Measurements from ENCODE around the gene MMP2. TPM values are rescaled to one million over a fixed set of nuclear protein-coding genes. Genes with fewer than 3 reads are reported as not detected.
A peak's percentile ranks its signal among the peaks of the same experiment; 100 is the strongest.

Gene MMP2
- total RNA-seq, 1 experiment from 2014 or later = 1.7 TPM

GRCh38 chr16:55487048-55487803 is 8.2 kb downstream of the MMP2 start:
- no peak for DNase-seq (ENCODE audit: low read depth, low spot score)
- in situ Hi-C loops (cut with HindIII; ENCODE audit: low pct_unique_long_range_greater_than_20kb, low sequenced_read_pairs) = no loop called here

- DNase-seq (ENCODE audit: low read depth, low spot score) = no peak
- in situ Hi-C loops (cut with HindIII; ENCODE audit: low pct_unique_long_range_greater_than_20kb, low sequenced_read_pairs) = no loop called here
These were observed 9.3 kb downstream of the MMP2 start for GRCh38 chr16:55488306-55488705.

GRCh38 chr16:55489119-55489955 is 10.3 kb downstream of the MMP2 start:
- no peak for DNase-seq (ENCODE audit: low read depth, low spot score)

GRCh38 chr16:55489956-55490265 is 10.9 kb downstream of the MMP2 start:
- in situ Hi-C loops (cut with HindIII; ENCODE audit: low pct_unique_long_range_greater_than_20kb, low sequenced_read_pairs) = no loop called here
- no peak for DNase-seq (ENCODE audit: low read depth, low spot score)

More at GRCh38 chr16:55489119-55489955, 10.3 kb downstream of the MMP2 start:
- in situ Hi-C loops (cut with HindIII; ENCODE audit: low pct_unique_long_range_greater_than_20kb, low sequenced_read_pairs) = no loop called here

- in situ Hi-C loops (cut with HindIII; ENCODE audit: low pct_unique_long_range_greater_than_20kb, low sequenced_read_pairs) = no loop called here
- DNase-seq (ENCODE audit: low read depth, low spot score) = no peak
These were observed 11.3 kb downstream of the MMP2 start for GRCh38 chr16:55490301-55490700.

- in situ Hi-C loops (cut with HindIII; ENCODE audit: low pct_unique_long_range_greater_than_20kb, low sequenced_read_pairs) = no loop called here
- DNase-seq (ENCODE audit: low read depth, low spot score) = no peak
These were observed 12.7 kb downstream of the MMP2 start for GRCh38 chr16:55491691-55492090.

GRCh38 chr16:55492756-55493380 is 13.9 kb downstream of the MMP2 start:
- DNase-seq (ENCODE audit: low read depth, low spot score) = no peak
- in situ Hi-C loops (cut with HindIII; ENCODE audit: low pct_unique_long_range_greater_than_20kb, low sequenced_read_pairs) = no loop called here

GRCh38 chr16:55494994-55495421 is 16.0 kb downstream of the MMP2 start:
- in situ Hi-C loops (cut with HindIII; ENCODE audit: low pct_unique_long_range_greater_than_20kb, low sequenced_read_pairs) = no loop called here
- peak; percentile 86 for DNase-seq (ENCODE audit: low read depth, low spot score)

- peak; percentile 31 for DNase-seq (ENCODE audit: low read depth, low spot score)
- in situ Hi-C loops (cut with HindIII; ENCODE audit: low pct_unique_long_range_greater_than_20kb, low sequenced_read_pairs) = no loop called here
These were observed 16.8 kb downstream of the MMP2 start for GRCh38 chr16:55495616-55496289.

- no peak for DNase-seq (ENCODE audit: low read depth, low spot score)
- in situ Hi-C loops (cut with HindIII; ENCODE audit: low pct_unique_long_range_greater_than_20kb, low sequenced_read_pairs) = no loop called here
These were observed 17.6 kb downstream of the MMP2 start for GRCh38 chr16:55496509-55497145.

- in situ Hi-C loops (cut with HindIII; ENCODE audit: low pct_unique_long_range_greater_than_20kb, low sequenced_read_pairs) = no loop called here
- no peak for DNase-seq (ENCODE audit: low read depth, low spot score)
These were observed 18.6 kb downstream of the MMP2 start for GRCh38 chr16:55497558-55497957.

- no peak for DNase-seq (ENCODE audit: low read depth, low spot score)
- in situ Hi-C loops (cut with HindIII; ENCODE audit: low pct_unique_long_range_greater_than_20kb, low sequenced_read_pairs) = no loop called here
These were observed 19.1 kb downstream of the MMP2 start for GRCh38 chr16:55498101-55498500.

GRCh38 chr16:55499281-55499680 is 20.3 kb downstream of the MMP2 start:
- DNase-seq (ENCODE audit: low read depth, low spot score) = no peak
- in situ Hi-C loops (cut with HindIII; ENCODE audit: low pct_unique_long_range_greater_than_20kb, low sequenced_read_pairs) = no loop called here

- in situ Hi-C loops (cut with HindIII; ENCODE audit: low pct_unique_long_range_greater_than_20kb, low sequenced_read_pairs) = no loop called here
These were observed 21.0 kb downstream of the MMP2 start for GRCh38 chr16:55499951-55500529.

GRCh38 chr16:55500530-55501011 is 21.6 kb downstream of the MMP2 start:
- DNase-seq (ENCODE audit: low read depth, low spot score) = peak; percentile 31
- in situ Hi-C loops (cut with HindIII; ENCODE audit: low pct_unique_long_range_greater_than_20kb, low sequenced_read_pairs) = no loop called here

More at GRCh38 chr16:55499951-55500529, 21.0 kb downstream of the MMP2 start:
- DNase-seq (ENCODE audit: low read depth, low spot score) = peak; percentile 54

GRCh38 chr16:55501549-55502322 is 22.7 kb downstream of the MMP2 start:
- peak; percentile 48 for DNase-seq (ENCODE audit: low read depth, low spot score)
- in situ Hi-C loops (cut with HindIII; ENCODE audit: low pct_unique_long_range_greater_than_20kb, low sequenced_read_pairs) = no loop called here
